GM13976 (cell line): ENCODE measurements around the gene HES4.
"Not testable (repeated sequence)": the region's sequence is repeated elsewhere in the genome, so short reads cannot be mapped to it uniquely, and the experiment has no call there.

Experiments
- DNase-seq: peaks from one replicate; pipeline ENCODE4 v3.0.0; 2012; ENCODE audit warnings: low spot score
- in situ Hi-C: fragments of 300-500 bp; cut with MboI; formaldehyde crosslinking; loops from one replicate; pipeline ENCODE4 v1.12.0; 2022; ENCODE audit warnings: low sequenced_read_pairs, mixed read lengths, inconsistent platforms; ENCODE audit not compliant: unreplicated experiment
- TF ChIP-seq, protein P1 (sequence below): IDR thresholded peaks from 2 replicates; pipeline ENCODE4 v1.5.1; 2012; ENCODE audit warnings: borderline replicate concordance, mild to moderate bottlenecking; ENCODE audit not compliant: insufficient read depth; ENCODE audit errors: extremely low read depth, missing control alignments, control extremely low read depth

The HES4 gene

DNA sequence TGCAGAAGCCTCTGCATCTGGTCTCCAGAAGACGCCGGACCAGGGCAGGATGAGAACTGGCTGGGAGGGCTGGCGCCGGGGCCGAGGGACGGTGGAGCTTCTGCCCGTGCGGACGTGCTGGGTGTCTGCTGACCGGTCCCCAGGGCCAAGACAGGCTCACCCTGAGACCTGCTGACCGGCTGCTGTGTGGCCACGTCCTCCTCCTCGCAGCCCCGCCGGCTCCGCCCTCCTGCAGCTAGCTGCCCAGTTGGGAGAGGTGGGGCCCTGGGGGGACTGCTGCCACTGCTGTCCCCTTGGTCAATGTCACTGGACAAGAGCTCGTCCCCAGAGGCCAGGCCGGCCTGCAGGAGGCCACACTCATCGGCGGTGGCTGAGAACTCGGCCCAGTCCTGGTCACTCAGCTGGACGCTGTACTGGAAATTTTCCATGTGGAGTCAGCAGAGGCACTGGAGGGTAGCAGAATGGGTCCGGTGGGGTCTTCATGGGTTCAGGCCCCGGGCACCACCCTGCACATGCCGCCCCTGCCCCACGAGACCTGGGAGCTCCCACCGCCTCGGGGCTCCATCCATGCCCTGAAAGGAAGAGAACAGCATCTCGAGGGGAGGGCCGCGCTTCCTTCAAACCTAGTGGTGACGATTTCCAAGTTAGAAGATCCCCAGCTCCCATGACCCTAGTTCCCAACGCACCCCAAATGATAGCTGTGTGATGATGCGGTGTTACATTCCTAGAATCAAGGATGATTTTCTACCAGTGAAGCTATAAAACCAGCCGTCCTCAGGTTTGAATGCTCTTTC lies 19.1 kb downstream of the HES4 start:
- TF ChIP-seq, protein P1, sequence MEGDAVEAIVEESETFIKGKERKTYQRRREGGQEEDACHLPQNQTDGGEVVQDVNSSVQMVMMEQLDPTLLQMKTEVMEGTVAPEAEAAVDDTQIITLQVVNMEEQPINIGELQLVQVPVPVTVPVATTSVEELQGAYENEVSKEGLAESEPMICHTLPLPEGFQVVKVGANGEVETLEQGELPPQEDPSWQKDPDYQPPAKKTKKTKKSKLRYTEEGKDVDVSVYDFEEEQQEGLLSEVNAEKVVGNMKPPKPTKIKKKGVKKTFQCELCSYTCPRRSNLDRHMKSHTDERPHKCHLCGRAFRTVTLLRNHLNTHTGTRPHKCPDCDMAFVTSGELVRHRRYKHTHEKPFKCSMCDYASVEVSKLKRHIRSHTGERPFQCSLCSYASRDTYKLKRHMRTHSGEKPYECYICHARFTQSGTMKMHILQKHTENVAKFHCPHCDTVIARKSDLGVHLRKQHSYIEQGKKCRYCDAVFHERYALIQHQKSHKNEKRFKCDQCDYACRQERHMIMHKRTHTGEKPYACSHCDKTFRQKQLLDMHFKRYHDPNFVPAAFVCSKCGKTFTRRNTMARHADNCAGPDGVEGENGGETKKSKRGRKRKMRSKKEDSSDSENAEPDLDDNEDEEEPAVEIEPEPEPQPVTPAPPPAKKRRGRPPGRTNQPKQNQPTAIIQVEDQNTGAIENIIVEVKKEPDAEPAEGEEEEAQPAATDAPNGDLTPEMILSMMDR = no peak
- in situ Hi-C loops = no loop called here

DNA sequence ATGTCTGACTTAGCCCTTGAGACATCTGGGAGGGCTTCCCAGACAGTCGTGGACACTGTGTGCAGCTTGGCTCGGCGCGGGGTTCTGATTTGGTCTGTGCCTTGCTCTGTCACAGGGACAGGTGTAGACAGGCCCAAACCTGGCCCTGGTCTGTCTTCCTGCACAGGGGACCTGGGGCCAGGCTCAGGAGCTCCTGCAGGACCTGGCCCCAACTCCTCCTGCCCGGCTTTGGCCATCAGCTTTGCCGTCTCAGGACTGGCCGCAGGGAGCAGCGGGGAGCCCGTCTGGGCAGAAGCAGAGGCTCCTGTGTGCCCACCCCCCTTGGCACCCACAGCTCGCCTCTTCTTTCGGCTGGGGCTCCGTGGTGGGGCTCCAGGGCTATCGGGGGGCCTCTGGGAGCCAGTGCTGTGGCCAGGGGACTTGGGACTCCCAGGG lies 19.7 kb downstream of the HES4 start:
- in situ Hi-C loops = no loop called here
- TF ChIP-seq, protein P1 = no peak
- DNase-seq = no peak

More for the DNA sequence above, 19.1 kb downstream of the HES4 start:
- DNase-seq = no peak

DNA sequence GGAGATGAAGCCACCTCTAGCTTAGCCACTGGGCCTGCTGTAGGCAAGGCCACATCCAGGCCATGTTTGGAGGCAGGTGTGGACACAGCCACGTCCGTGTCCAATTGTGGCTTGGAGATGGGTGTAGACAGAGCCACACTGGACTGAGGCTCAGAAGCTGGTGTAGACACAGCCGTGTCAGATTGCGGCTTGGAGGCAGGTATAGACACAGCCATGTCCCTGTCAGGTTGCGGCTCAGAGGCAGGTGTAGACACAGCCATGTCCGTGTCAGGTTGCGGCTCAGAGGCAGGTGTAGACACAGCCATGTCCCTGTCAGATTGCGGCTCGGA lies 20.2 kb downstream of the HES4 start:
- in situ Hi-C loops = no loop called here
- TF ChIP-seq, protein P1 = no peak
- no peak for DNase-seq

DNA sequence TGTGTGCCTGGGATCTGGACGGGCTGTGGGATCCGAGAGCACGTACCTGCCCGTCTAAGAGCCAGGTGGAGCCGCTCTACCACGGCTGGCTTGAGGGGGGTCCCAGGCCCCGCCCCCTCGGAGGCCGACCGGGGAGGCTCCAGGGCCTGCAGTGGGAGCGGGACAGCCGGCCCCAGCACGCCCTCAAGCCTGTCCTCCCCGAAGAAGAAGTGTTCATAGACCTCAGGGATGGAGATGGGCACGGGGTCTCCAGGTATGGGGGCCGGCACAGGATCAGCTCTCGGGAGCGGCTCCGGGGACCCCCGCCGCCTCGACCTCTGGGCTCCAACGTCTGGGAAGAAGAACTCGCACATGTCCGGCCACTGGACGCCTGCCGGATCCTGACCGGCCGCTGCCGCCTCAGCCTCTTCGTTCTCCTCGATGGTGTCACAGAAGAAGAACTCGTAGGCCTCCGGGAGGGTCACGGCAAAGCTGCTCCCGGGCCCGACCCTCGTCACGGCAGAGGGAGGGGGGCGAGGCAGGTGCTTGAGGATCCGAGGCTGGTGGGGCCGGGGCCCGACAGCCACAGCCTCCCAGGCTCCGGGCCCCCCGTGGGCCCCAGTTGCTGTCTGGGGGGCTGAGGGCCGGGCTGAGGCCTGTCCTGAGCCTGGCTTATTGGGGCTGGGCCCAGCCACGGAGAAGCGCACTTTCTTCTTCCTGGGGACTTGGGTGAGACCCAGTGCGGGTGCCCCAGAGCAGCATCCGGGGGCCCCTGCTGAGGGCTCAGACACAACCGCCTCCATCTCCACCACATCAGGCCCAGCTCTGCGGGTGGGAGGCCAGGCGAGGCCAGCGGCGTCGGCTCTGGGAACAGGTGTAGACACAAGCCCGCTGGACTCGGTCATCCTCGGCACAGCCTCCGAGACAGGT lies 20.8 kb downstream of the HES4 start:
- no peak for DNase-seq
- in situ Hi-C loops = no loop called here
- TF ChIP-seq, protein P1 = no peak

DNA sequence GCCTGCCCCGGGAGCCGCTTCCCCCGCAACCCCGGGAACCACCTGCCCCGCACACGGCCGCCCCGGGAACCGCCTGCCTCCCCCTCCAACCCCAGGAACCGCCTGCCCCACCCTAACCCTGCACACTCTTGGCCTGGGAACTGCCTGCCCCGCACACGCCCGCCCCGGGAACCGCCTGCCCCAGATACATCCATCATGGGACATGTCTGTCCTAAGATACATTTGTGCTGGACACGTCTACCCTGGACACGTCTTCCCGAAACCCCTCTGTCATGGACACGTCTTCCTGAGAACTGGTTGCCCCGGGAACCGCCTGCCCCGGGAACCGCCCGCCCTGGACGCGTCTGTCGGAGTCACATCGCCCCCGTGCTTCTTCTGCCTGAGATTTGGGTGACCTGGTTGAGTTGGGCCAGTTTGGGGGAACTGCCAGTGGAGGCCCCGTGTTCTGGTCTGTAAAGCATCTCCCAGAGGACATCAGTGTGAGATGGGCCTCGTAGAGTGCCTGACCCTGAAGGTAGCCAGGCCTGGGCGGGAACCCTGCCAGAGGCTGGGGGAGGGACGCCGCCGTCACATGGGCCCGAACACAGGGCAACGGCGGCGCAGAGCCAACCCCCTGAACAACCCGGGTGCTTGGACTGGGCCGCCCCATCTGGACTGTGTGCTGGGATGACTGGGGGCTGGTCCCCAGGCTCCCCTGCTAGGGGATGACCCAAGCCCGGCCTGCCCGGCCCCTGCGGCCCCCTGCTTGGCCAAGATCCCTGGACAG lies 21.6 kb downstream of the HES4 start:
- DNase-seq = no peak
- in situ Hi-C loops = no loop called here
- TF ChIP-seq, protein P1 = no peak

DNA sequence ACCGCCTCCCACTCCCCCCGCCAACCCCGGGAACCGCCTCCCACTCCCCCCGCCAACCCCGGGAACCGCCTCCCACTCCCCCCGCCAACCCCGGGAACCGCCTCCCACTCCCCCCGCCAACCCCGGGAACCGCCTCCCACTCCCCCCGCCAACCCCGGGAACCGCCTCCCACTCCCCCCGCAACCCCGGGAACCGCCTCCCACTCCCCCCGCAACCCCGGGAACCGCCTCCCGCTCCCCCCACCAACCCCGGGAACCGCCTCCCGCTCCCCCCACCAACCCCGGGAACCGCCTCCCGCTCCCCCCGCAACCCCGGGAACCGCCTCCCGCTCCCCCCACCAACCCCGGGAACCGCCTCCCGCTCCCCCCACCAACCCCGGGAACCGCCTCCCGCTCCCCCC lies 23.1 kb downstream of the HES4 start:
- DNase-seq, in situ Hi-C loops: not testable (repeated sequence)
